ENCODE measurements around the gene CTIF. TPM values are rescaled to one million over a fixed set of nuclear protein-coding genes. Genes with fewer than 3 reads are reported as not detected.

Gene CTIF
- total RNA-seq, 4 donors from 2014 or later, result 29.0 to 61.5 (median 37.7) TPM

DNA sequence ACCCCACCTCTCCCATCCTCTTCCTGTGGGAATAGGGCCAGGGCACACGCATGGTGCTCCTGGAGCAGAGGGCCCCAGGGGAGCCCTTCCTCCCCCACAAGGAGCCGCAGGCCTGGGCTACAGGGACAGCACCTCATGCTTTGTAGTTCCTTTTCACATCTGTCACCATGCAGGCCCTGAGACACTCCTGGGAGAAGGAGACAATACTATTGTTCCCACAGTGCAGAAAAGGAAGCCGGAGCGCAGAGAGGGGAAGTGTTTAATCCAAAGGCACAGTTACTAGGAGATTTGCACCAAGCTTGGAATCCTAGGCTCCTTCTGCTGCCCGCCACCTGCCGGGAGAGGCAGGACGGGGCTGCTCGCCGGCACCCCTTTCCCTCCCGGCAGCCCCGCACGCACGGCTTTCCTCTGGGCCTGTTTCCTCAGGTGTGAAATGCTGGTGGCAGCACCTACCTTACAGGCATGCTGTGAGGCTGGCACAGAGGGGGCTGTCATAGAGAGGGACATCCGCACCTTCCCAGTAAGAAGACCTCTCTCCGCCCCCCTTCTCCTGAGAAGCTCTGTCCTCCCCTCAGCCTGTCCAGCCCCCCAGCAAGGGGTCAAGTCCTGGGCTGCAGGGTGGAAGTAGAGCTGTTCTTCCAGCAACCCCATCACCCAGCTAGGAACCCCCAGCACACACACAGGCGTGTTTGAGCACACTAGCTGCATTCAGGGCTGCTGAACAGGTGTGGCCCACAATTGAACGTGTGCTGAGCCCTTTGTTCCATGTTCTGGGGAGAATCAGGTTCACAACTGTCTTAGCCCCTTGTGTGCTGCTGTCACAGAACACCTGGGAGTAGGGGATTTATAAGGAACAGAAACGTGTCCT is 349.3 kb downstream of the CTIF start:
- no peaks in the 10 kb centered on the region for H3K9me3 ChIP-seq
- TF ChIP-seq, protein P1, sequence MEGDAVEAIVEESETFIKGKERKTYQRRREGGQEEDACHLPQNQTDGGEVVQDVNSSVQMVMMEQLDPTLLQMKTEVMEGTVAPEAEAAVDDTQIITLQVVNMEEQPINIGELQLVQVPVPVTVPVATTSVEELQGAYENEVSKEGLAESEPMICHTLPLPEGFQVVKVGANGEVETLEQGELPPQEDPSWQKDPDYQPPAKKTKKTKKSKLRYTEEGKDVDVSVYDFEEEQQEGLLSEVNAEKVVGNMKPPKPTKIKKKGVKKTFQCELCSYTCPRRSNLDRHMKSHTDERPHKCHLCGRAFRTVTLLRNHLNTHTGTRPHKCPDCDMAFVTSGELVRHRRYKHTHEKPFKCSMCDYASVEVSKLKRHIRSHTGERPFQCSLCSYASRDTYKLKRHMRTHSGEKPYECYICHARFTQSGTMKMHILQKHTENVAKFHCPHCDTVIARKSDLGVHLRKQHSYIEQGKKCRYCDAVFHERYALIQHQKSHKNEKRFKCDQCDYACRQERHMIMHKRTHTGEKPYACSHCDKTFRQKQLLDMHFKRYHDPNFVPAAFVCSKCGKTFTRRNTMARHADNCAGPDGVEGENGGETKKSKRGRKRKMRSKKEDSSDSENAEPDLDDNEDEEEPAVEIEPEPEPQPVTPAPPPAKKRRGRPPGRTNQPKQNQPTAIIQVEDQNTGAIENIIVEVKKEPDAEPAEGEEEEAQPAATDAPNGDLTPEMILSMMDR (IDR thresholded peaks at IDR 0.05), result no peak
- H3K36me3 ChIP-seq, result no peaks in the 10 kb centered on the region
- WGBS, result 85% methylated on average over 7 of the region's 18 CpGs
- peaks cover 10% of the 10 kb centered on the region for H3K4me1 ChIP-seq
- no peak overlapping the region for H3K4me3 ChIP-seq
- H3K27ac ChIP-seq, result no peak overlapping the region
- no peak for DNase-seq (ENCODE audit: low spot score in 2 of 2)
- H3K27me3 ChIP-seq, result no peaks in the 10 kb centered on the region

DNA sequence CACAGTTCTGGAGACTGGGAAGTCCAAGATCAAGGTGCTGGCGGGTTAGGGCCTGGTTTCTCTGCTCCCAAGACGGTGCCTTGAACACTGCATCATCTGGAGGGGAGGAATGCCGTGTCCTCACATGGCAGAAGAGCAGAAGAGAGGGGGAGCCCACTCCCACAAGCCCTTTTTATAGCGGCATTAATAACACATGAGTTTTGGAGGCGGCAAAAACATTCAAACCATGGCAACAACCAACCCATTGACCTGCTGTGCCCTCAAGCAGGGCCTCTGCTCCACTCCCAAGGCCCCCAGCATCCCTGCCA is 349.9 kb downstream of the CTIF start:
- no peak for DNase-seq (ENCODE audit: low spot score in 2 of 2)
- Histone ChIP-seq H3K4me1 (peaks cover 16% of the 10 kb centered on the region), H3K27ac (no peak overlapping the region)

DNA sequence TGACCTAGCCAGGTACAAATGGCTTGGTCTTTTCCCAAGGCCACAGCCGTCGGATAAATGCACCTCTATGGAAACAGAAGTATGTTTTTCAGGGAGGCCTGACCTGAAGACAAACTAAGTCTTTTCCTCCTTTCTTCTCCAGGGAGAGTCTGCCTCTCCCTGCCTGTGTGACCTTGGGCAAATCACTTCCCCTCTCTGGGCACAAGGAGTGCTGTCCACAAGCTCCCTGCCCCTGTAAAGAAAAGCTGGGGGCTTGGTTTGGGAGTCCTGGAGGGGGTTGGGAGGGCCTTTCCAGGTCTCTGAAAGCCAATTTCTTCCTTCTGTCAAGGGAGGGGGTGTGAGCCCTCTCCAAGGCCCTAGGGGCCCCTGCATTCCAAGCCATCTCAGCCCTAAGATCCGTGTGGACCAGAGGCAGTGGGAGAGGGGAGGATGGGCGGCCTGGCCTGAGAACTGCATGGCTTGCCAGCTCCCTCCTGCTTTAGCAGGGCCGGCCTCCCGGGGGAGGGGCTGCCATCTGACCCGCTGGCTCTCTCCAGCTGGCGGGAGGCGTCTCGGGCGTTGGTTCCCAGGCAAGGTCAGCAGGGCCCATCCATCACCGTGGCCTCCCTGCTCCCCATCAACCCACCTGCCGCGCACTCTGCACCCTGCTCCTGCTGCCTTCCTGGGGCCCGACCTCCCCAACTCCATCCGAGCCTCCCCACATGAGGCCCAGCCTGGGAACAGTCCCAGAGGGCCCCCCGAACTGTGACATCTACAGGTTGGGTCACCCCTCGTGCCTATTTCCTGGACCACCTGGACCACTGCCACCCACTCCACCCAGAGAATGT is 350.5 kb downstream of the CTIF start:
- no peak for DNase-seq (ENCODE audit: low spot score in 2 of 2)
- TF ChIP-seq POLR2AphosphoS5 (IDR thresholded peaks at IDR 0.05), result no peak
- TF ChIP-seq, protein P1 (IDR thresholded peaks at IDR 0.05), result no peak
- TF ChIP-seq EP300 (IDR thresholded peaks at IDR 0.05), result no peak
- TF ChIP-seq POLR2A (IDR thresholded peaks at IDR 0.05), result no peak
- WGBS, result 87% methylated on average over 6 of the region's 18 CpGs
- Histone ChIP-seq H3K4me3 (no peak overlapping the region), H3K9me3 (no peaks in the 10 kb centered on the region), H3K27ac (no peak overlapping the region), H3K36me3 (no peaks in the 10 kb centered on the region), H3K4me1 (peaks cover 17% of the 10 kb centered on the region), H3K27me3 (no peaks in the 10 kb centered on the region)

More for the DNA sequence above, 349.9 kb downstream of the CTIF start:
- no peaks in the 10 kb centered on the region for H3K27me3 ChIP-seq
- TF ChIP-seq EP300 (IDR thresholded peaks at IDR 0.05), result no peak
- TF ChIP-seq POLR2AphosphoS5 (IDR thresholded peaks at IDR 0.05), result no peak
- TF ChIP-seq, protein P1 (IDR thresholded peaks at IDR 0.05), result no peak
- H3K4me3 ChIP-seq, result no peak overlapping the region
- no peaks in the 10 kb centered on the region for H3K36me3 ChIP-seq
- no peaks in the 10 kb centered on the region for H3K9me3 ChIP-seq
- WGBS, result 96% methylated on average over 5 of the region's 5 CpGs

DNA sequence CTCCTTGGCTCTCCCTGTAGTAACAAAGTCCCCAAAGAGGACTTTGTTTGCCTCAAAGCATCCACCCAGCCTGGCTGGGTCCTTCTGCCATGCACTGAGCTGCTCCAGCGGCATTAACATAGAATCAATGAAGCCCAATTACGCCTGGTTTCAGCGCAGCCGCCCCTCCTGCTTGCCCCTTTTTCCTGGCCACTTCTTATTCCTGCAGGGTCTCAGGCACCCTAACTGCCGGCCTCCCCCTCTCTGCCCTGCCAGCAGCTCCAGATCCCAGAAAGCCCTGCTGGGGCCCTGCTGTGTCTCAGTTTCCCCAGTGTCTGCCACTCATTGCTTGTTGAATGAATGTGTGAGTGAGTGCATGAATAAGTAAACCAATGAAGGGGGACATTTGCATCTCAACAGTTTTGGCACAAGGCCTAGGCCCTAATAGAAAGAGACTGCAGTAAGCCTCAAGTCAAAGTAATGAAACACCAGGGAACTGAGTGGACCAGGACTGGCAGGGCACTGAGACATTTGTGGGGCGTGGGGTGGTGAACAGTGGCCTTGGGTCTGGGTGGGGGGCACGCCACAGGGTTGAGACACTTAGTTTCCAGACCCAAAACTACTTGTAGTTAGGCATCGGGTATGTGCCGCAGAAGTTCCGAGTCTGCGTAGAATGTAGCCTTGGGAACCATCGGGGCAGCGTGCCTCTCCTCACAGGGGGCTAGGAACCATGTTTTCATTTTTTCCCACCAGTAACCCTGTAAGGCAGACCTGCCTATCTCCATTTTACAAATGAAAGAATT is 351.3 kb downstream of the CTIF start:
- peak in 1 of 2 donors; percentile 20 for DNase-seq (ENCODE audit: low spot score in 2 of 2)

More for the DNA sequence above, 351.3 kb downstream of the CTIF start:
- TF ChIP-seq, protein P1 (IDR thresholded peaks at IDR 0.05), result no peak
- TF ChIP-seq POLR2AphosphoS5 (IDR thresholded peaks at IDR 0.05) (no peak), EP300 (IDR thresholded peaks at IDR 0.05) (no peak), POLR2A (IDR thresholded peaks at IDR 0.05) (no peak)
- Histone ChIP-seq H3K4me1 (peaks cover 17% of the 10 kb centered on the region), H3K4me3 (no peak overlapping the region), H3K36me3 (no peaks in the 10 kb centered on the region), H3K27ac (no peak overlapping the region), H3K9me3 (no peaks in the 10 kb centered on the region), H3K27me3 (no peaks in the 10 kb centered on the region)
- 92% methylated on average over 13 of the region's 13 CpGs for WGBS
